MM.1S (cell line): Measurements from ENCODE around the gene KRT32.

Source experiments
- CTCF ChIP-seq: fragments of 300-600 bp; sonication (generic); IDR thresholded peaks from 2 replicates; pipeline ENCODE4 v1.5.1; 2016; ENCODE audit warnings: antibody characterized with exemption, low read length, mixed read lengths
- EZH2 ChIP-seq: fragments of 300-600 bp; sonication (generic); optimal IDR thresholded peaks from 2 replicates; pipeline ENCODE3; 2017; ENCODE audit warnings: low read depth, mild to moderate bottlenecking, antibody characterized with exemption, low read length, mixed read lengths

DNA sequence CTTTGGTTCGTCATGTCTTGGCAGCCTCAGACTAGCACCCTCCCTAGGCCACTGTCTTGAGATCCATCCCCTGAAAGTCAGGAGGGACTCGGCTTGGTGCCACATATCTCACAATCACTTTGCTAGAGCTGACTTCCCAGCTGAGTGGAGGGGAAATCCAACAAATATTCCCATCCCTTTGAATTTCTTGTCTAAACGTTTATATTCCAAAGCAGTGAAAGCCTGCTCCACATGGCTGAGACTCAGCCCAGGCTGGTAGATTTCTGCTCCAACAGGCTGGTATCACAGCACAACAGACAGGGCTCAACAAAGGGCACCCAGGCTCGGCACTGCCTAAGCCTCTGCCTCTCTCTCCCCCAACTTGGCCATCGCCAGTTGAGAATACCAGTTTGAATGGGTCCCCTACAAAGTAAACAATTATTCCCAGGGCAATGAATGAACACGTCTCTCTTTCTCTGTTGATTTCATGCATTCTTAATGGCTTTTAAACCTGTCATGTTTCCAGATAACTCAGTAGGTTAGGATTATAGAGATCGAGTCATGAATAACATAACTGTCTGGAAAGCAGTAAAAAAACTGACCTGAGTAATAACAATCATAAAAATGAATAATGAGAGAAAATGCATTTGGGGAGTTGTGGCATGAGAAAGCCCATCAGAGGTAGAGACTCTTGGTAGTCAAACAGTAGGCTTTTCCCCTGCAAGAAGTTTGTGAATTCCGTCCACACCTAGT is 37.2 kb upstream of the KRT32 start:
- TF ChIP-seq CTCF (no peak), EZH2 (no peak)
